CD4-positive, alpha-beta T cell treated with Interleukin-15 for 1 hour (primary cell): ENCODE data around the gene ACBD6.

Experiments
- DNase-seq: peaks from one replicate; pipeline ENCODE4 v3.0.0-alpha.2; 2020

Gene ACBD6

DNA sequence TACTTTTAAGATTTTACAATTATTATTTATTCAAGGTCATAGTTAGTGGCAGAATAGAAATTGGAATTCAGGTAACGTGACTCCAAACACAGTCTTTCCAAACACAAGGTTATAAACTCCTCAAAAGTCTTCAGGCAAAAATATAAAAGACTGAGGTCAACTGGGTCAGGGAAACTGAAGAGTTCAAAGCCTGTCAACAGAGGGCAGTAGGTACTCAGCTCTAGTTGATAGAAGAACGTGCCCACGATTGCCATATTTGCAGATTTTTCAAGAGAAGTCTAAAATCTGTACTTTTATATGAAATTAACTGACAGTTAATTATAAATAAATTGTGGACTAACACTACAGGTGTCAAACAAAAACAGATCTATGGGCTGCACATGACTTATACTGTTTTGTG lies 137.3 kb downstream of the ACBD6 start:
- no peak for DNase-seq

DNA sequence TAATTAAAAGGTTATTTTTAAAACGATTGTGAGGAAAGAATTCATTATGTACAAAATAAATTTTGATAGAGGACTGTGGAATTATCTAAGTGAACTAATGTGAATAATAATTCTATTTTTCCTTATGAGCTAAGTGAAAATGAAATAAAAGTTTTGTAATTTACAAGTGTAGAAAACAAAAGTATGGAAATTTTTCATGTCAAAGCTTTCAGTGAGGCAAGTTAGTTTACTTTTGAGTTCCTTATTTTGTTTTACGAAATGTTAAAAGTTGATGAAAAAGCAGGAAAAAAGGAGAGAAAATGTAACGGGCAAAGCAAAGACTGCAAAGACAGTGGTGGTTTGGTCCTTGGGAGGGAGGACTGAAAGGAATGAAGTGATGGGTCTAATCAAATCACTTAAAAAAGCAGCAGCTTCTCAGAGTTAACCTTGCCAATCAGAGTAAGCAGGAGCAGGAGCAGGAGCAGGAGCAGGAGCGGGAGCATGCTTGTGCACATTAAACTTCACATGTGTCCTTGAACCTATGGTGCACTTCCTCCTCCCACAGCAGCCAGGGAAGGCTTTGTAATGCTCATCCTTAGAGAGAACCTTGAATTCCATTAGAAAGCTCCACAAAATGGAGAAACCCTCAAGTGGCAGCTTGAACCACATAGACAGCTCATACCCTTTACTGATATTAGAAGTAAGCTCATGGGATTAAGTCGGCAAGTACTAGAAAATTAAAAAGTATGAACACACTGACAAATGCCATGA lies 139.0 kb downstream of the ACBD6 start:
- DNase-seq = no peak

DNA sequence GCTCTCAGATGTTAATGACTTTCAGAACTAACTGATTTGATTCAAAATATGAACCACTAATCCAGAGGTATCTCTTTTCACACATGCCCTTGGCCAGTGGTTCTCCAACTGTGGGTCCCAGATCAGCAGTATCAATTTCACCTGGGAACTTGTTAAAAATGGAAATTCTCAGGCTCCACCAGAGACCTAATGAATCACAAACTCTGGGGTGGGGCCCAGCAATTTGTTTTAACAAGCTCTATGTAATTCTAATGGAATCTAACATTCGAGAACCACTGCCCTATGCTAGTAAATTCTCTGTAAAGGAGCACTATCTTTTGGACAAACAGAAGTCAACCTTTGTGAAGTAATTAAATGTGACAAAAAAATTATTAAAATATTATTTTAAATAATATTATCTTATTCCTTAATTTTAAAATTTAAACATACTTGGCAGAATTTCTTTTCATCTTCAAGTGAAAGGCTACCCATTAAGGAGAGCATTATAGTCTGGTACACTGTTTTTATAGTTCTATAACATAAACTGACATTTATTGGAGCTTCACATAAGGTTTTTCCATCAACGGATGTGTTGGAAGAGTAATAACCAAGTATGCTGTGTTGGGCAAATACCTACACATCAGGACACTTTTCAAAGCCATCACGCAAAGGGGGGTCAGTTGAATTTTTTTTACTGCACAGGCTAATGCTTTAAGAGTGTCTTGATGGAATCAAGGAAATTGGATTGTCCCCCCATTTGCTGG lies 141.9 kb downstream of the ACBD6 start:
- DNase-seq = no peak

DNA sequence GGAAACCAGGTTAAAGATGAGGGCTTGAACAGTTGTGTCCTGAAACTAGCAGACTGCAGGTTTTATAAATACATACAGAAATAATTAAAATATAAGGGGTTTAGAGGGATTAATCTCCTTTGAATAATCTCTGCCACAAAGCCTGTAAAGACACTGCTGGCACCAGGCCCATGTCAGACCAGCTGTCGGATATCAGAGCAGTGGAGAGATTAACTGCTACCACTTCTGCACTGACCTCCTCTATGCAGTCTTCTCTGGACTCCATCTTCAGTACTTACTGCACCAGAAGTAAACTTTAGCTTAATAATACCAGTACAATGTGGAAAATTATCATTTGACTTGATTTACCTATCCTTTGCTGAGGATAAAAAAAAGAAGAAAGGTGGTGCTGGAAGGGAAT lies 143.7 kb downstream of the ACBD6 start:
- DNase-seq = no peak

DNA sequence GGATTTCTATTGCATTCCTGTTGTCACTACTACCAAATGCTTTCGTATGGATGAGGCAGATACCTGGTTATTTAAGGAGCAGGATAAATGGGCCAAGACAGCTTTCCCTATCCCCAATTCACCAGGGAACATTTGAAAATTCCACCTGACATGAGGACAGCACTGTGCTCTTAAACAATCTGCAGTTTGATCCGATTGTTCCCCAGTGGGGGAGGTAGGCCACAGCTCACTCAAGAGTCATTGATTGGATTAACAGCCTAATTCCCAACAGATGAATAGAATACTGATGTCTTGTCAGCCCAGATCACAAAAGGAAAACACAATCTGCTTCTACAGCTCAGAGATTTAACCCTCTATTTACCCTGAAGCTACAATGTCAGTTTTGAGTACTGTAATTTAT lies 148.4 kb downstream of the ACBD6 start:
- no peak for DNase-seq

DNA sequence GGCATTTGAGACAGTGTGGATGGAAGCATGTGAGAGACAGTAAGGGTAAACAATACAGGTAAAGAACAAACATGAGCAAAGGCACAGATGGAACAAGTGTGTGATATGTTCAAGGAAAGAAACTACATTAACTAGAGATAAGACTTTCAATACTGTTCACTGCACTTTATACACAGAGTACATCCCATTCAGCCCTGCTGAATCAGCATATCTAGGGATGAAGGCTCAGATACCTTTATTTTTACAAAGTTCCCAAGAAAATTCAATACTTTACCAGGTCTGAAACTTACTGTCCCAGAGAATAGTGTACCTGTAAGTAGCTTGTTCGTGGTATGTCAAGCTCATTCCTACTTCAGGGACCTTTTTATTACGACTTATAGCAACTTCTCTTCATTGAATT lies 149.8 kb downstream of the ACBD6 start:
- no peak for DNase-seq

DNA sequence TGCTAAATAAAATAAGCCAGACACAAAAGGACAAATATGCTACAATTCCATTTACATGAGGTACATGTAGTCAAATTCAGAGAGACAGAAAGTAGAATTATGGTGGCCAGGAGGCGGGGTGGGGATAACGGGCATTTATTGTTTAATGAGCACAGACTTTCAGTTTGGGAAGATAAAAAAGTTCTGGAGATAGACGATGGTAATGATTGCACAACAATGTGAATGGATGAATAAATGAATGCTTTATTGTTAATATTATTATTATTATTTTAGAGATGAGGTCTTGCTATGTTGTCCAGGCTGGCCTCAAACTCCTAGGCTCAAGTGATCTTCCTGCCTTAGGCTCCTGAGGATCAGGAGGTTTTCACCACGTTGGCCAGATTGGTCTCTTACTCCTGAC lies 150.4 kb downstream of the ACBD6 start:
- DNase-seq = no peak

DNA sequence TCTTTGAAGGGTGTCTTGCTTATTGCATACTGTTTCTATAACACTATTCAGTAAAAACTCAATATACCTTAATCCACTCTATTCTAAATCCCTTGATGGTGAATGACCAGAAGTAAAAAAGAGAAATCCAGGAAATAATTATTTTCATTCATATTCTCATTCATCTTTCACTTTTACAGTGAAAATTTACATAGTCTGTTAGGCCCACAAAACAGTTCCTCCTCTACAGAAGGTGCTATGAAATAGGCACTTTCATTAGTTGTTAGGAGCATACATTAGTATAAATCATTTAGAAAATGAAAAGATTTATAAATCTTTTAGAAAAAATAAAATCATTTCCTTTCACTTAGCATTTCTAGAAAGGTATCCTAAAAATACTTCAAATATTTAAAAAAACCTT lies 157.2 kb downstream of the ACBD6 start:
- DNase-seq = no peak

DNA sequence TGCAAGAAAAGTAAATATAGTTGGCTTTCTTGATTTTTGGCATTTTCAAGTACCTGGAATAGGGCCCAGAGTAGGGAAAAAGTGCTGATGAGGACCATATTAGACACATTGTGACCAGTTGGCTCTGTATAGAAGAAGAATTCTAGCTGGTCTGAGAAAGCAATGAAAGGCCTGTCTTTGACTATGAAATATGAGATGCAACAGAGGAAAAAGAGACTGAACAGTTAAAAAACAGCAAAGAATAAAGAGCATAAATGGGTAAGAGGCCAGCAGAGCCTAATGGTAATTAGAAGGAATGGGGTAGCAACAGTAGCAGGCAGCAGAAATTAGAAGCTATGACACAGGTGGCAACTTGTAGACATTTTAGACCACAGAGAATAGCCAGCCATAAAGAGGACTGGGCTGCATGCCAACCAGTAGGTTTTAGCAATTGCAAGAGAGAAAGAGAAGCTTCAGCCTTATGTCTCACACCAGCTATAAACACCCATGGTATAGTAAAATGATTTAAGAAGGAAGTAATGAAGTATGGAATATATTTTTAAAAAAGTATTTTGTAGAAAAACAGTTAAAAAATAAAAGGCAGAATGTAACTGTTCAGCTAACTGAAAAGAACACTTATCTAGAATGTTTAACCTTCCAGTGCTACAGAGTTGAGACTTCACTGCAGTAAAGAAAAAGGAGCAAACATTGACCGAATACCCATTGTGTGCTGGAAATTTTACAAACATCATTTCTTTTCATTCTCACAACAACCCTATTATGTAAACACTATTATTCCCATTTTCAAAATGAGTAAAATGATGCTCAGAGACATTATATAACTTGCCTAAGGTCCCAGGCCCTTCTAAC lies 158.2 kb downstream of the ACBD6 start:
- DNase-seq = no peak

DNA sequence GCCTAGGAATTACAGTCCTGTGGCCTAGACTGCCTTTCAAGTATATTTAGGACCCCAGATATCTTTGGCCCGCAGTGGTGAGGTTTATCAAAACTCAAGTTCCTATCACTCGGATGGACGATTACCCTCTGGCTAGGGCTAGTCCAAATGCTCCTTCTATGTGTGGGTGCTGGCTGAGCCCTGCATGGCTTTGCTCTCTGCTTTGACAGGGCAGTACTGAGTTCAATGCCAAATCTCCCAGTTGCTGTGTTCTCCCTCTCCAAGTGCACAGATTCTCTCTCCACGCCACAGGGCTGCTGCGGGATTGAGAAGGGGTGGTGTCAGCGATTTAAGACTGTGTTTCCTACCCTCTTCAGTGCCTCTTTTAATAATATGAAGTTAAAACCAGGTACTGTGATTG lies 175.3 kb downstream of the ACBD6 start:
- no peak for DNase-seq

DNA sequence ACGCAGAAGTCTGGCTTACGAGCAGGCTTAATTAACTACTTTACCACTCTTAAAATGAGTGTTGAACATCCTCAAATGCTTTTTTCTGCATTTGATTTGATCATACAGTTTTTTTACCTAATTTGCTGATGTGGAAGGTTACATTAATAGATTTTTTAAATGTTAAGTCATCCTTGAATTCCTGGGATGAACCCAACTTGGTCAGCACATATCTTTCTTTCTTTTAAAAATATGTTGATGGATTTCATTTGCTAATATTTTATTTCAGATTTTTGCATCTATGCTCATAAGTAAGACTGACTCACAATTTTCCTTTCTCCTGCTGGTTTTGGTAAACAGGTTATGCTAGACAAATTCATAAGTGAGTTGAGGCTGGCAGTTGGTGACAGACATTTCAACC lies 189.5 kb downstream of the ACBD6 start:
- no peak for DNase-seq

DNA sequence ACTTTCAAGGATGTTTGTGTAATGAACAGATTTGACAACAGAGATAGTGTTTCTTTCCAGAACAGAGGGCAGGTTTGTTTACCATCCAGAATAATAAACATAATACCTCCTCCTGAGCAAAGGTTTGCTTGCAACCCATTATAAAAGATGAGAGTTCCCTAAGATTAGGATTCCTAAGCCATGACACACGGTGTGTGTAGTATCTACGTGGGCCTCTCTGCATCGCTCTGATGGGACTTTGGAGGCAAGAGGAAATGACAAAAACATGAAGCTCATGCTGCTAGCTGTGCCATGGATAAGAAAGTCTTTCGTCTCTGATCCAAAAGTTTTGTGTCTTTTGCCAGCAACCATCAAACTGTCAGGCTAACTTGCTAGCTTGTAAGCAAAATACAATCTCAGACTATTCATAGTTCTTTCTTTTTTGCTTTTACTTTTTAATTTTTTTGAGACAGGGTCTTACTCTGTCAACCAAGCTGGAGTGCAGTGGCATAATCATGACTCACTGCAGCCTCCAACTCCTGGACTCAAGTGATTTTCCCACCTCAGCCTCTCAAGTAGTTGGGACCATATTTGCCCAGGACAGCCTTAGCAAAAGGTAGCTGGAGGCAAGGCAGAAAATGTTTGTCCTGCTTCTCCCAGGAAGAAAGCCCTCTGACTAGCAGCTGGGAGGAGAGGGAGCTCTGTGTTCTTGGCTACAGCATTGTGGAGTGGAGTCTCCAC lies 191.2 kb downstream of the ACBD6 start:
- no peak for DNase-seq

DNA sequence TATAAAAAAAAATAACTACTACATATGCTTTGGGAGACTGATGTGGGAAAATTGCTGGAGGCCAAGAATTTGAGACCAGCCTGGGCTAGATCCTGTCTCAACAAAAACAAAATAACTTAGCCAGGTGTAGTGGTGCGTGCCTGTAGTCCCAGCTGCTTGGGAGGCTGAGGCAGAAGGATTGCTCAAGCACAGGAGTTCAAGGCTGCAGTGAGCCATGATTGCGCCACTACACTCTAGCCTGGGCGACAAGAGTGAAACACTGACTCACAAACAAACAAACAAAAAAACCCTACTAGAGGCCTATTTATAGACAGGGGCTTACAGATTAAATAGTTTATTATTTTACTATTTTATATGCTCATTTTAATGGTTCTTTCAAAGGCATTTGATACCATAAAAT lies 192.3 kb downstream of the ACBD6 start:
- DNase-seq = no peak

DNA sequence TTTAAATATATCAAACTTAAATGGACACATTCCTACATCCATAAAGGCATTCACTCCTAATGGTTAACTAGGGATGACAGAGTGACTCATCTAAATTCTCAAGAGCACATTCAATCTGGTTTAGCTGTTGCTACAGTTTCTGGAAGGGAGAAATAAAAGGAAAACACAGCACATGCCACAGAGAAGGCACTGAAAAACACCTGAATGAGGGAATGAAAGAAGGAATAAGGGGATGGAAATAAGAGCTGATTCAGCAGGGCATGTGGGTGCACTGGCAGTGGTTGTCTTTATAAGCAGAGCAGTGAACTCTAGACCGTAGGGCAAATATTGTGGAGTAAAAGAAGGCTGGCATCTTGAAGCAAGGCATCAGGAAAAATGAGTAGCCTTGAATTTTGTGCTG lies 193.0 kb downstream of the ACBD6 start:
- no peak for DNase-seq

DNA sequence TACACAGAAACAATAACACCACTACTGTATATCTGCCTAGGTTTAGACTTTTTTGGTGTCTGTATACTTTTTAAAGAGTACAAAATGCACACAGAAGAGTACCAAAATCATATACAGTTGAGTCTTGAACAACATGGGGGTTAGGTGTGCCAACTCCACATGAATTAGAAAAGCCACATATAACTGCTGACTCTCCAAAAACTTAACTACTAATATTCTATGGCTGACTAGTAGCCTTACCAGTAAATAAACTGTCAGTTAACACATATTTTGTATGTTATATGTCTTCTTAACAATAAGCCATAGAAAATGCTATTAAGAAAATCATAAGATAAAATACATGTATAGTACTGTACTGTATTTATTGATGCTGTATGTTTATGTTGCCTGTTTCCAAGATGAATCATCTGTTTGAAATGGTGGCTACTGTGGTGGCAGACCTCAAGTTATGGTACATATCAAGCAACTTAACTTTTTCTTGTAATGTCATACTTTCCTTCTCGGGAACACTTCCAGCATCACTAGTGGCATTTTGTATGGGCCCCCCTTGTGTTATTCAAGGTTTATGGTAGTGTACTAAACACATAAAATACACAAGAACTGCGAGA lies 201.1 kb downstream of the ACBD6 start:
- no peak for DNase-seq

DNA sequence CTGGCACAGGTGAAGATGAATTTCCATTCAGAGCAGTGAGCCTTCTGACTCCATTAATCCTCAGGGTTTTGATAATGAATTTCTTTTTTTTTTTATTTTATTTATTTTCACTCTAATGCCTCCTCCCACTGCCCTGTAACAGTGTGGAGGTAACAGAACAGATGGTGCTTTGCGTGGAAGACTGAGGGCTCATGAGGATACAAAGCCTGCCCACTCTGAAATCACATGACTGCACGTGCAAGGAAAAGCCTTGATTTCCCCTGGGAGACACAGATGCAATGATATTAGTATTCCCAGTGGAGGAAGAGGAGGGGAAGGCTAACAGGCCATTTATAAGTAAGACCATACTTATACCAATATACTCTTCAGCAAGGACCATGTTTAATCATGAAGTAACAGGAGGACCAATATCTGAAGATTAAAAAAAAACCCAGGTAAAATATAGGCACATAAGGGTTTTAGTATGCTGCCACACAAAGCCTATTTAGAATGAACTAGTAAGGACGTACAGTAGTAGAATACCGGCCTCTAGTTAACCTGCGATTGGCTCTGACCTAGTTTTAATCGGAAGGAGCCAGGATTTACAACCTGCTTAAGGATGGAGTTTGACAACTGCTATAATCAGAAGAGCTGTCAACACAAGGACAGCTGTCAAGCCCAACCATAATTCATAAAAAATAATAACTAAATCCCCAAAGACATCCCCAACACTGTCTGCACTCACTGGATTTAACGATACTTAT lies 202.7 kb downstream of the ACBD6 start:
- DNase-seq = no peak

DNA sequence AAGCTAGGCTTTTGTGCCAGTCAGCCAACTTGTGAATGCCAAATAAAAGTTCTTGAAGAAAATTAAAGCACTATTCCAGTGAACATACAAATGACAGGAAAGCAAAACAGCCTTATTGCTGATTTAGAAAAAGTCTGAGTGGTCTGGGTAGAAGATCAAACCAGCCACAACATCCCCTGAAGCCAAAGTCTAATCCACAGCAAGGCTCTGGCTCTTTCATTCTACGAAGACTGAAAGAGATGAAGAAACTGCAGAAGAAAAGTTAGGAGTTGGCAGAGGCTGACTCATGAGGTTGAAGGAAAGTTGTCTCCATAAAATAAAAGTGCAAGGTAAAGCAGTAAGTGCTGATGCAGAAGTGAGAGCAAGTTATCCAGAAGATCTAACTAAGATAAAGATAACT lies 206.4 kb downstream of the ACBD6 start:
- no peak for DNase-seq

DNA sequence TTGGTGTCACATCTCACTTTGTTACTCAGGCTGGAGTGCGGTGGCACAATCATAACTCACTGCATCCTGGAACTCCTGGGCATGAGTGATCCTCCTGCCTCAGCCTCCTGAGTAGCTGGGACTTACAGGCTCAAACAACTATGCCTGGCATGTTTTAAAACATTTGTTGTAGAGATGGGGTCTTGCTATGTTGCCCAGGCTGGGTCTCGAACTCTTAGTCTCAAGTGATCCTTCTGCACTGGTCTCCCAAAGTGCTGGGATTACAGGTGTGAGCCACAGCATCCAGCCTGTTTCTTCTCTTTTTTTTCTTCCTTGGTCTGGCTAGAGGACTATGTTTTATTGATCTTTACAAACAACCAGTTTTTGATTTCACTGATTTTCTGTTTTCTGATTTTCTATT lies 207.7 kb downstream of the ACBD6 start:
- no peak for DNase-seq

DNA sequence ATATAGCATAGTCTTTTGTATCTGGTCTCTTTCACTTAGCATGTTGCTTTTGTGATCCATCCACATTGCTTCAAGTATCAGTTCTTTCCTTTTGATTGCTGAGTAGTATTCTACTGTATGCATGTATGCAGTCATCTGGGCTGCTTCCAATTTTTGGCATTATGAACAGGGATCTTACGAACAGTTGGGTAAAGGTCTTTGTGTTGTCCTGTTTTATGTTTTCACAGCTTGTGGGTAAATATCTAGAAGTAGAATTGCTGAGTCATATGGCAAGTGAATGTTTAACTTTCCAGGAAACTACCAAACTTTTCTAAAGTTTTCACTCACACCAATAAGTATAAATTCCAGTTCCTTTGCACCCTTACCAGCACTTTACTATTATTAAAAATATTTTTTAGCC lies 211.4 kb downstream of the ACBD6 start:
- DNase-seq = no peak

DNA sequence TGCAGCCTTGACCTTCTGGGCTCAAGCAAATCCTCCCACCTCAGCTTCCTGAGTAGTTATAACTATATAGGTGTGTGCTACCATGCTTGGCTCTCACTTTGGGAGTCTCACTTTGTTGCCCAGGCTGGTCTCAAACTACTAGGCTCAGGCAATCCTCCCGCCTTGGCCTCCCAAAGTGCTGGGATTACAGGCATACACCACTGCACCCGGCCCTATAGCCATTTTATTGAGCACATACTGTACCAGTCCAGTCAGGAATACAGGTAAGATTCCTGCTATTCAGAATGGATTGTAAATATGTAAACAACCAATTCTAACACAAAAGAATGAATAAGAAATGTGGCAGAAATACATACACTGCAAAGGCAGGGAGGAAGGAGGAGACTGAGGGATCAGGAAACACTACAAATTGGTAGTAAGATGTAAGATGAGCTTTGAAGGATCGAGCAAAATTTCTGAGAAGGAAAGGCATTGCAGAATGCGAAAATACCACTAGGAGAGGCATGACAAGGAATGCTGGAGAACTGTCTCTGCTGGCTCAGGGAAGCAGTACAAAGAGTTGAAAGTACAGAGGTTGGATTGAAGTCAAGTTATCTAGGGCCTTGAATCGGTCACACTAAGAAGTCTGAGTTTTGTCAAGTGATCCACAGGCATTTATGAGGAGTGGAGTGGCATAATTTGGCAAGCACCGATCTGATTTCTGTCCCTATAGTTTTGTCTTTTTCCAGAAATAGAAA lies 211.9 kb downstream of the ACBD6 start:
- no peak for DNase-seq

DNA sequence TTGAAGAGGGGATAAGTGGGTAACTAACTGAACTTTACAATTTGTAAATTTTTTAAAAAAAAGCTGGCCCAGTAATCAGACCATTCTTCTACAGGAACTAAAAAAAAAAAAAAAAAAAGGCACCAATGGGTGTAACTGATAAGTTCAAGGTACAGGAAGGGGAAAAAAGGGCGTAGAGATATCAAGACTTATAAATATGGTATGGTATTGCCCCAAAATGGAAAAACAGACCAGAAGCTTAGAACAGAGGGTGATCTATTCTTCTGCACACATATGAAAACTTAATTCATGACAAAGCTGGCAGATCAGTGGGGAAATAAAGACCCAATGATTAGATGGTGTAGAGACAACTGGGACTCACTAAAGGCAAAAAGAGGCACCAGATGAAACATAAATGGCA lies 213.4 kb downstream of the ACBD6 start:
- no peak for DNase-seq
